ENCODE measurements around the gene POLR3GL.

The POLR3GL gene

GRCh38 chr1:145995964-145996432 is 31.5 kb downstream of the POLR3GL start:
- no peak for TF ChIP-seq TAF1 (IDR thresholded peaks at IDR 0.05; ENCODE audit: borderline replicate concordance, low read depth, low read length)
- TF ChIP-seq POLR2AphosphoS5 (IDR thresholded peaks at IDR 0.05; ENCODE audit: low read depth, low read length) = no peak
- TF ChIP-seq POLR2A (IDR thresholded peaks at IDR 0.05; ENCODE audit: low read depth, low read length) = no peak
- DNase-seq (ENCODE audit: insufficient read length) (no peak), FAIRE-seq (no peak)

GRCh38 chr1:145996433-145997015 is 32.0 kb downstream of the POLR3GL start, which contains the start of gene TXNIP:
Gene TXNIP (minus strand): TSS chr1:145996579. CDS start chr1:145996266, 313 bp downstream.
- TF ChIP-seq POLR2A (IDR thresholded peaks at IDR 0.05; ENCODE audit: low read depth, low read length) = peak; percentile 99
- TF ChIP-seq TAF1 (IDR thresholded peaks at IDR 0.05; ENCODE audit: borderline replicate concordance, low read depth, low read length) = peak; percentile 64; the same call in 1 of the 2 replicates
- peak; percentile 99 for TF ChIP-seq POLR2AphosphoS5 (IDR thresholded peaks at IDR 0.05; ENCODE audit: low read depth, low read length)
- peak; percentile 95 for FAIRE-seq
- DNase-seq (ENCODE audit: insufficient read length) = peak; percentile 92

GRCh38 chr1:145997016-145997717 is 32.7 kb downstream of the POLR3GL start:
- peak; percentile 73 for TF ChIP-seq TAF1 (IDR thresholded peaks at IDR 0.05; ENCODE audit: borderline replicate concordance, low read depth, low read length)
- peak; percentile 84 for TF ChIP-seq POLR2A (IDR thresholded peaks at IDR 0.05; ENCODE audit: low read depth, low read length)
- TF ChIP-seq POLR2AphosphoS5 (IDR thresholded peaks at IDR 0.05; ENCODE audit: low read depth, low read length) = peak; percentile 87
- FAIRE-seq = peak; percentile 54
- no peak for DNase-seq (ENCODE audit: insufficient read length)

GRCh38 chr1:145997718-145998023 is 33.2 kb downstream of the POLR3GL start:
- DNase-seq (ENCODE audit: insufficient read length) (no peak), FAIRE-seq (no peak)
- TF ChIP-seq POLR2A (IDR thresholded peaks at IDR 0.05; ENCODE audit: low read depth, low read length) = no peak
- no peak for TF ChIP-seq TAF1 (IDR thresholded peaks at IDR 0.05; ENCODE audit: borderline replicate concordance, low read depth, low read length)
- no peak for TF ChIP-seq POLR2AphosphoS5 (IDR thresholded peaks at IDR 0.05; ENCODE audit: low read depth, low read length)

GRCh38 chr1:145999321-146000024 is 35.0 kb downstream of the POLR3GL start:
- TF ChIP-seq TAF1 (IDR thresholded peaks at IDR 0.05; ENCODE audit: borderline replicate concordance, low read depth, low read length) (no peak), POLR2AphosphoS5 (IDR thresholded peaks at IDR 0.05; ENCODE audit: low read depth, low read length) (no peak), POLR2A (IDR thresholded peaks at IDR 0.05; ENCODE audit: low read depth, low read length) (no peak)
- DNase-seq (ENCODE audit: insufficient read length) (no peak), FAIRE-seq (no peak)

- DNase-seq (ENCODE audit: insufficient read length) = no peak
- TF ChIP-seq POLR2AphosphoS5 (IDR thresholded peaks at IDR 0.05; ENCODE audit: low read depth, low read length) (no peak), TAF1 (IDR thresholded peaks at IDR 0.05; ENCODE audit: borderline replicate concordance, low read depth, low read length) (no peak), POLR2A (IDR thresholded peaks at IDR 0.05; ENCODE audit: low read depth, low read length) (no peak)
- FAIRE-seq = no peak
Measured at GRCh38 chr1:146001709-146002108, 37.2 kb downstream of the POLR3GL start.

- no peak for DNase-seq (ENCODE audit: insufficient read length)
- FAIRE-seq = no peak
- TF ChIP-seq POLR2AphosphoS5 (IDR thresholded peaks at IDR 0.05; ENCODE audit: low read depth, low read length) = no peak
- no peak for TF ChIP-seq POLR2A (IDR thresholded peaks at IDR 0.05; ENCODE audit: low read depth, low read length)
Measured at GRCh38 chr1:146007489-146008133, 43.1 kb downstream of the POLR3GL start.

- TF ChIP-seq POLR2AphosphoS5 (IDR thresholded peaks at IDR 0.05; ENCODE audit: low read depth, low read length) = no peak
- no peak for TF ChIP-seq POLR2A (IDR thresholded peaks at IDR 0.05; ENCODE audit: low read depth, low read length)
- no peak for TF ChIP-seq TAF1 (IDR thresholded peaks at IDR 0.05; ENCODE audit: borderline replicate concordance, low read depth, low read length)
- no peak for FAIRE-seq
- DNase-seq (ENCODE audit: insufficient read length) = no peak
Measured at GRCh38 chr1:146010126-146010738, 45.7 kb downstream of the POLR3GL start.

- FAIRE-seq = peak; percentile 70
- TF ChIP-seq POLR2AphosphoS5 (IDR thresholded peaks at IDR 0.05; ENCODE audit: low read depth, low read length) = no peak
- no peak for TF ChIP-seq POLR2A (IDR thresholded peaks at IDR 0.05; ENCODE audit: low read depth, low read length)
- TF ChIP-seq TAF1 (IDR thresholded peaks at IDR 0.05; ENCODE audit: borderline replicate concordance, low read depth, low read length) = no peak
Measured at GRCh38 chr1:146012703-146013558, 48.4 kb downstream of the POLR3GL start.

GRCh38 chr1:146013559-146013922 is 49.1 kb downstream of the POLR3GL start:
- TF ChIP-seq POLR2A (IDR thresholded peaks at IDR 0.05; ENCODE audit: low read depth, low read length) (no peak), POLR2AphosphoS5 (IDR thresholded peaks at IDR 0.05; ENCODE audit: low read depth, low read length) (no peak), TAF1 (IDR thresholded peaks at IDR 0.05; ENCODE audit: borderline replicate concordance, low read depth, low read length) (no peak)
- FAIRE-seq (no peak), DNase-seq (ENCODE audit: insufficient read length) (no peak)

More at GRCh38 chr1:146012703-146013558, 48.4 kb downstream of the POLR3GL start:
- DNase-seq (ENCODE audit: insufficient read length) = no peak
